GM19455 (cell line): ENCODE data around the gene TMEM200B.
"Not testable (repeated sequence)": the region's sequence is repeated elsewhere in the genome, so short reads cannot be mapped to it uniquely, and the experiment has no call there.

ENCODE experiments used
- ATAC-seq: cut with Tn5 transposase; IDR thresholded peaks from one replicate; pipeline ENCODE4 v1.9.1; 2021; ENCODE audit not compliant: unreplicated experiment

The TMEM200B gene

GRCh38 chr1:29123887-29124365, at the start of gene TMEM200B:
Gene TMEM200B, minus strand, starts transcription at chr1:29123903. Its CDS starts 2,075 bp downstream, at chr1:29121828.
- ATAC-seq, result no peak

GRCh38 chr1:29172415-29172939, 48.8 kb upstream of the TMEM200B start:
- no peak for ATAC-seq

GRCh38 chr1:29171521-29171920, 47.8 kb upstream of the TMEM200B start:
- ATAC-seq, result no peak

- ATAC-seq, result no peak
Measured at GRCh38 chr1:29171089-29171488, 47.4 kb upstream of the TMEM200B start.

GRCh38 chr1:29169976-29170375, 46.3 kb upstream of the TMEM200B start:
- ATAC-seq, result no peak

- no peak for ATAC-seq
Measured at GRCh38 chr1:29167904-29168303, 44.2 kb upstream of the TMEM200B start.

GRCh38 chr1:29166291-29166878, 42.7 kb upstream of the TMEM200B start:
- no peak for ATAC-seq

GRCh38 chr1:29164588-29164987, 40.9 kb upstream of the TMEM200B start:
- ATAC-seq, result no peak

- no peak for ATAC-seq
Measured at GRCh38 chr1:29162476-29163138, 38.9 kb upstream of the TMEM200B start.

GRCh38 chr1:29162025-29162424, 38.3 kb upstream of the TMEM200B start:
- no peak for ATAC-seq

- no peak for ATAC-seq
Measured at GRCh38 chr1:29159773-29160172, 36.1 kb upstream of the TMEM200B start.

- no peak for ATAC-seq
Measured at GRCh38 chr1:29157269-29157601, 33.5 kb upstream of the TMEM200B start.

GRCh38 chr1:29156543-29157268, 33.0 kb upstream of the TMEM200B start:
- no peak for ATAC-seq

- ATAC-seq, result no peak
Measured at GRCh38 chr1:29152046-29152805, 28.5 kb upstream of the TMEM200B start.

- not testable (repeated sequence) for ATAC-seq
Measured at GRCh38 chr1:29150346-29150745, 26.6 kb upstream of the TMEM200B start.

- ATAC-seq, result no peak
Measured at GRCh38 chr1:29148656-29149491, 25.2 kb upstream of the TMEM200B start.

- no peak for ATAC-seq
Measured at GRCh38 chr1:29145739-29146437, 22.2 kb upstream of the TMEM200B start.

- ATAC-seq, result no peak
Measured at GRCh38 chr1:29144178-29144577, 20.5 kb upstream of the TMEM200B start.

GRCh38 chr1:29142714-29143113, 19.0 kb upstream of the TMEM200B start:
- no peak for ATAC-seq
